Measurements from ENCODE around the gene MAPK10. TPM values are rescaled to one million over a fixed set of nuclear protein-coding genes. Genes with fewer than 3 reads are reported as not detected.

MAPK10 gene
- total and polyA plus RNA-seq, 9 of the 15 experiments (the other 6 are each of a cell fraction or from before 2014, with no cell fraction given), result 0.10 to 0.53 (median 0.18) TPM; not detected in 4

- Histone ChIP-seq H3K4me2 (ENCODE audit: insufficient read depth, low read length) (no peak overlapping the region), H3K9me1 (ENCODE audit: control insufficient read depth, insufficient read depth, low read length) (no peaks in the 10 kb centered on the region), H3K79me2 (ENCODE audit: control insufficient read depth, insufficient read depth, low read length) (no peaks in the 10 kb centered on the region), H2AFZ (ENCODE audit: low read depth, low read length) (no peak overlapping the region), H3K27ac (ENCODE audit: extremely low read depth, low read depth, low read length) (no peak overlapping the region), H3K36me3 (ENCODE audit: control insufficient read depth, insufficient read depth, low read length) (no peaks in the 10 kb centered on the region), H3K4me1 (replicated peaks in 1 of 2; ENCODE audit: control insufficient read depth in 2 of 2, insufficient read depth in 2 of 2, low read length in 2 of 2) (no peaks in the 10 kb centered on the region), H4K20me1 (replicated peaks; ENCODE audit: control insufficient read depth, insufficient read depth, low read length) (no peaks in the 10 kb centered on the region), H3K27me3 (ENCODE audit: control insufficient read depth in 2 of 2, insufficient read depth in 2 of 2, low read length in 2 of 2) (peaks cover 0 to 5% of the 10 kb centered on the region in 2 experiments; a peak in 2 of 5 replicates), H3K9ac (ENCODE audit: insufficient read depth in 1 of 2, low read depth in 2 of 2, low read length in 2 of 2) (no peak overlapping the region), H3K9me3 (replicated peaks; ENCODE audit: control insufficient read depth, insufficient read depth, low read depth, low read length) (no peaks in the 10 kb centered on the region), H3K4me3 (no peak overlapping the region)
- WGBS (ENCODE audit: insufficient coverage, low coverage, missing lambda C conversion rate), result 0% methylated on average over 3 of the region's 3 CpGs
- ChIA-PET CTCF (ENCODE audit: low intra/inter-chr PET ratio) (no interaction called here), POLR2A (interaction anchor here (0.8 kb wide), 1 partner anchor 352 kb away, joined by 3 read pairs; no protein-coding TSS in a partner anchor)
- intact Hi-C loops (cut with micrococcal nuclease) (no loop called here), in situ Hi-C loops (cut with MboI) (loop anchor here (25.0 kb wide), 1 partner anchor 895 kb away; no protein-coding TSS in a partner anchor)
- no peak for TF ChIP-seq KLF16 (IDR thresholded peaks at IDR 0.05)
- no peak for TF ChIP-seq ZNF24 (IDR thresholded peaks at IDR 0.05)
- TF ChIP-seq ATF3 (IDR thresholded peaks at IDR 0.05), result 0 out of 2 replicates have a peak, but pooled peaks have one; percentile 10
- no peak for TF ChIP-seq ATF3 (CRISPR knock-in tag; conservative IDR thresholded peaks at IDR 0.05)
- no peak for TF ChIP-seq ELF2 (CRISPR knock-in tag; IDR thresholded peaks at IDR 0.05)
- DNase-seq (ENCODE audit: extremely low read depth in 1 of 4, low spot score in 3 of 4), result no peak
- FAIRE-seq, result no peak
- no peak for ATAC-seq
- BruUV-seq (replicated peaks), result no TSS peak
These were observed 327.9 kb downstream of the MAPK10 start for GRCh38 chr4:86031927-86032326.

GRCh38 chr4:86026720-86027119 is 333.1 kb downstream of the MAPK10 start:
- no peak for FAIRE-seq
- WGBS (ENCODE audit: insufficient coverage, low coverage, missing lambda C conversion rate), result 3% methylated on average over 8 of the region's 8 CpGs
- H4K20me1 ChIP-seq (replicated peaks; ENCODE audit: control insufficient read depth, insufficient read depth, low read length), result no peaks in the 10 kb centered on the region
- no peak overlapping the region for H3K4me3 ChIP-seq
- BruUV-seq (replicated peaks), result no TSS peak
- H3K9me3 ChIP-seq (replicated peaks; ENCODE audit: control insufficient read depth, insufficient read depth, low read depth, low read length), result no peaks in the 10 kb centered on the region
- no peak for DNase-seq (ENCODE audit: extremely low read depth in 1 of 4, low spot score in 3 of 4)
- no peak overlapping the region for H2AFZ ChIP-seq (ENCODE audit: low read depth, low read length)
- H3K4me2 ChIP-seq (ENCODE audit: insufficient read depth, low read length), result no peak overlapping the region
- intact Hi-C loops (cut with micrococcal nuclease), result no loop called here
- no peaks in the 10 kb centered on the region for H3K4me1 ChIP-seq (replicated peaks in 1 of 2; ENCODE audit: control insufficient read depth in 2 of 2, insufficient read depth in 2 of 2, low read length in 2 of 2)
- ChIA-PET CTCF (ENCODE audit: low intra/inter-chr PET ratio) (no interaction called here), POLR2A (no interaction called here)
- no peaks in the 10 kb centered on the region for H3K36me3 ChIP-seq (ENCODE audit: control insufficient read depth, insufficient read depth, low read length)
- ATAC-seq, result no peak
- no peaks in the 10 kb centered on the region for H3K79me2 ChIP-seq (ENCODE audit: control insufficient read depth, insufficient read depth, low read length)
- in situ Hi-C loops (cut with MboI), result loop anchor here (25.0 kb wide), 1 partner anchor 889 kb away; no protein-coding TSS in a partner anchor
- H3K27me3 ChIP-seq (ENCODE audit: control insufficient read depth in 2 of 2, insufficient read depth in 2 of 2, low read length in 2 of 2), result no peaks in the 10 kb centered on the region; a peak in 1 of 5 replicates
- no peaks in the 10 kb centered on the region for H3K9me1 ChIP-seq (ENCODE audit: control insufficient read depth, insufficient read depth, low read length)
- no peak overlapping the region for H3K9ac ChIP-seq (ENCODE audit: insufficient read depth in 1 of 2, low read depth in 2 of 2, low read length in 2 of 2)
- no peak overlapping the region for H3K27ac ChIP-seq (ENCODE audit: extremely low read depth, low read depth, low read length)
- TF ChIP-seq TBL1XR1 (IDR thresholded peaks at IDR 0.05; ENCODE audit: low read length in 2 of 2), result no peak
- TF ChIP-seq ARID4B (CRISPR knock-in tag; IDR thresholded peaks at IDR 0.05), result no peak
- TF ChIP-seq HMBOX1 (IDR thresholded peaks at IDR 0.05), result no peak
- no peak for TF ChIP-seq ZFP36 (IDR thresholded peaks at IDR 0.05; ENCODE audit: low read depth, low read length, partially characterized antibody)
